HEK293T (cell line): ENCODE data around the gene DROSHA.

Experiments
- ARNT ChIP-seq: fragments of 450-650 bp; IDR thresholded peaks from 2 replicates; pipeline ENCODE4 v1.6.1; 2017; ENCODE audit warnings: mild to moderate bottlenecking
- BHLHE40 ChIP-seq: fragments of 450-650 bp; IDR thresholded peaks from 2 replicates; pipeline ENCODE4 v1.6.1; 2016; ENCODE audit warnings: mild to moderate bottlenecking, moderate library complexity, borderline replicate concordance
- CTBP1 ChIP-seq: fragments of 450-650 bp; IDR thresholded peaks from 2 replicates; pipeline ENCODE4 v1.6.1; 2016; ENCODE audit warnings: borderline replicate concordance
- ELF4 ChIP-seq: fragments of 450-650 bp; IDR thresholded peaks from 2 replicates; pipeline ENCODE4 v1.6.1; 2017; ENCODE audit warnings: antibody characterized with exemption
- FOXA1 ChIP-seq: fragments of 450-650 bp; IDR thresholded peaks from 2 replicates; pipeline ENCODE4 v1.6.1; 2016; ENCODE audit warnings: mild to moderate bottlenecking
- FOXK2 ChIP-seq: fragments of 450-650 bp; IDR thresholded peaks from 2 replicates; pipeline ENCODE4 v1.6.1; 2016; ENCODE audit warnings: mild to moderate bottlenecking
- FOXM1 ChIP-seq: fragments of 450-650 bp; IDR thresholded peaks from 2 replicates; pipeline ENCODE4 v1.6.1; 2017; ENCODE audit warnings: mild to moderate bottlenecking, borderline replicate concordance
- LEF1 ChIP-seq: fragments of 450-650 bp; IDR thresholded peaks from 2 replicates; pipeline ENCODE4 v1.6.1; 2017; ENCODE audit warnings: mild to moderate bottlenecking, borderline replicate concordance
- NFRKB ChIP-seq: fragments of 450-650 bp; IDR thresholded peaks from 2 replicates; pipeline ENCODE4 v1.6.1; 2016; ENCODE audit warnings: mild to moderate bottlenecking, moderate library complexity
- SP1 ChIP-seq: fragments of 450-650 bp; IDR thresholded peaks from 2 replicates; pipeline ENCODE4 v1.6.1; 2017
- TARDBP ChIP-seq: fragments of 450-650 bp; IDR thresholded peaks from 2 replicates; pipeline ENCODE4 v1.6.1; 2016

DNA sequence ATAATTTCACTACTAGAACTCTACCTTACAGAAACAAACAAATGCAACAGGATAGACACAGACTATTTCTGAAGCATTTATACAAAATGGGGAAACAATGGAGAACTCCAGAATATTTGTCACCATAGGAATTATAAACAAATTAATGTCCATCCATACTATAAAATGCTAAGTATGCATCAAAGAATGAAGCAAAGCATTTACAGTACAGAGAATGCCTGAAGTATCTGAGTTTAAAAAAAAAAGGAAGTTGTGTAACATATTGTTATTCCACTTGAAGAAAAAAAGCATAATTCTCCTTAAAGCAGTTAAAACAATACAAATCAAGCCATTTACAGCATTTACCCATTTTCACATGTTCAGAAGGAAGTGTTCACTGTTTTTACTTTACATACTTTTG lies 53.0 kb downstream of the DROSHA start:
- no peak for TF ChIP-seq FOXK2
- TF ChIP-seq FOXA1: no peak
- TF ChIP-seq SP1: no peak
- TF ChIP-seq CTBP1: no peak
- TF ChIP-seq BHLHE40: no peak
- no peak for TF ChIP-seq ELF4
- no peak for TF ChIP-seq ARNT
- no peak for TF ChIP-seq FOXM1
- TF ChIP-seq LEF1: no peak
- no peak for TF ChIP-seq NFRKB
- TF ChIP-seq TARDBP: no peak
